A549 (cell line): Measurements from ENCODE around the gene TMEM126A.
"Not testable (repeated sequence)": the region's sequence is repeated elsewhere in the genome, so short reads cannot be mapped to it uniquely, and the experiment has no call there.

Experiments used
- BHLHE40 ChIP-seq: IDR thresholded peaks from 2 replicates; pipeline ENCODE4 v1.6.1; 2012; ENCODE audit warnings: low read depth, low read length, inconsistent platforms
- CTCF ChIP-seq: fragments of >200 bp; sonication (Bioruptor Twin); formaldehyde crosslinking; IDR thresholded peaks from 3 replicates; pipeline ENCODE4 v1.5.1; 2016
- EHMT2 ChIP-seq: fragments of 200-600 bp; sonication (generic); IDR thresholded peaks from 2 replicates; pipeline ENCODE4 v1.6.1; 2016; ENCODE audit warnings: antibody characterized with exemption, low read depth, mild to moderate bottlenecking, moderate library complexity
- EP300 ChIP-seq, 2 experiments: fragments of >200 bp; sonication (Bioruptor Twin); formaldehyde crosslinking; IDR thresholded peaks; 2 replicates in 1 of 2; 3 replicates in 1 of 2; pipeline ENCODE4 v1.6.1; 2016 to 2017
- HDAC2 ChIP-seq: fragments of 200-600 bp; sonication (generic); IDR thresholded peaks from 2 replicates; pipeline ENCODE4 v1.6.1; 2016
- MAFK ChIP-seq: fragments of 450-650 bp; IDR thresholded peaks from 2 replicates; pipeline ENCODE4 v1.6.1; 2014; ENCODE audit not compliant: partially characterized antibody
- MYC ChIP-seq: IDR thresholded peaks from 2 replicates; pipeline ENCODE4 v1.6.1; 2012; ENCODE audit warnings: mild to moderate bottlenecking, inconsistent platforms, low read length, improper control_type of control experiment, borderline replicate concordance
- POLR2A ChIP-seq: IDR thresholded peaks from 2 replicates; pipeline ENCODE4 v1.6.1; 2012; ENCODE audit warnings: mild to moderate bottlenecking, low read length
- REST ChIP-seq: fragments of 200-600 bp; sonication (generic); IDR thresholded peaks from 2 replicates; pipeline ENCODE4 v1.6.1; 2016; ENCODE audit warnings: antibody characterized with exemption, mild to moderate bottlenecking, moderate library complexity
- RNF2 ChIP-seq: fragments of 200-600 bp; sonication (generic); IDR thresholded peaks from 2 replicates; pipeline ENCODE4 v1.6.1; 2016; ENCODE audit warnings: low read depth, mild to moderate bottlenecking, antibody characterized with exemption, moderate library complexity, borderline replicate concordance
- SMC3 ChIP-seq: fragments of >200 bp; sonication (Bioruptor Twin); formaldehyde crosslinking; IDR thresholded peaks from 3 replicates; pipeline ENCODE4 v1.6.1; 2018; ENCODE audit warnings: inconsistent platforms

GRCh38 chr11:85606237-85606636 lies 41.5 kb upstream of the TMEM126A start:
- TF ChIP-seq CTCF; MYC; EP300 (IDR thresholded peaks at IDR 0.05); RNF2; POLR2A; HDAC2; EHMT2; REST; SMC3; BHLHE40; MAFK: not testable (repeated sequence)
